Panc1 (cell line): ENCODE results near the gene VEGFA. TPM values are rescaled to one million over a fixed set of nuclear protein-coding genes. Genes with fewer than 3 reads are reported as not detected.

Source experiments
- ATAC-seq: fragments of 200-7000 bp; cut with Tn5 transposase; 2 replicates; pipeline ENCODE4 v1.9.1; 2020; ENCODE audit warnings: mild to moderate bottlenecking, moderate library complexity
- BruUV-seq: library from RNA; stranded (reverse); fragments of 400-500 nt; replicated peaks from 2 replicates; lab custom pipeline; 2021; lab: Mats Ljungman, UMichigan
- CTCF ChIA-PET: fragments of 300-600 bp; sonication (Branson Sonifier 250); formaldehyde crosslinking; loops from one replicate; lab custom pipeline; 2022; ENCODE audit warnings: antibody characterized with exemption; lab: Charles Lee
- POLR2A ChIA-PET: fragments of 300-600 bp; sonication (Branson Sonifier 250); formaldehyde crosslinking; loops from one replicate; lab custom pipeline; 2022; ENCODE audit warnings: antibody characterized with exemption; lab: Charles Lee
- DNase-seq: peaks from one replicate; pipeline ENCODE4 v3.0.0-alpha.2; 2010; ENCODE audit warnings: low read depth, low spot score
- H3K27ac ChIP-seq: 2 replicates; pipeline ENCODE4 v1.5.1; 2011; ENCODE audit warnings: mild to moderate bottlenecking, low read length, inconsistent platforms
- H3K27me3 ChIP-seq: fragments of 200-500 bp; sonication (Bioruptor generic); 2 replicates; pipeline ENCODE4 v1.6.0; 2014; ENCODE audit warnings: low read length, inconsistent platforms; ENCODE audit not compliant: control insufficient read depth, insufficient read depth
- H3K36me3 ChIP-seq: fragments of 200-500 bp; sonication (Bioruptor generic); 2 replicates; pipeline ENCODE4 v1.5.1; 2014; ENCODE audit warnings: inconsistent platforms, mild to moderate bottlenecking, low read length, moderate library complexity; ENCODE audit not compliant: control insufficient read depth, insufficient read depth
- H3K4me1 ChIP-seq: 2 replicates; pipeline ENCODE4 v1.5.1; 2011; ENCODE audit warnings: inconsistent platforms, mild to moderate bottlenecking, low read length, moderate library complexity; ENCODE audit not compliant: control insufficient read depth, insufficient read depth
- H3K4me3 ChIP-seq, 2 experiments: 2 replicates each; pipeline ENCODE4 v1.5.1; 2011 to 2012; ENCODE audit warnings: low read depth in 2 of 2, low read length in 2 of 2, mild to moderate bottlenecking in 2 of 2, inconsistent platforms in 1 of 2, moderate library complexity in 1 of 2
- H3K9me3 ChIP-seq: fragments of 200-500 bp; sonication (Bioruptor generic); 2 replicates; pipeline ENCODE4 v1.5.1; 2014; ENCODE audit warnings: low read depth, mild to moderate bottlenecking, inconsistent platforms, low read length, moderate library complexity; ENCODE audit not compliant: control insufficient read depth, insufficient read depth
- CTCF ChIP-seq: fragments of 450-650 bp; IDR thresholded peaks from 2 replicates; pipeline ENCODE4 v1.5.1; 2017; ENCODE audit warnings: mild to moderate bottlenecking
- POLR2AphosphoS5 ChIP-seq: IDR thresholded peaks from 2 replicates; pipeline ENCODE4 v1.6.1; 2012; ENCODE audit warnings: mild to moderate bottlenecking, low read depth, low read length, moderate library complexity
- REST ChIP-seq, 2 experiments: IDR thresholded peaks; 2 replicates each; pipeline ENCODE4 v1.6.1; 2011 to 2012; ENCODE audit warnings: low read depth in 2 of 2, control low read depth in 1 of 2, low read length in 1 of 2, mild to moderate bottlenecking in 1 of 2, moderate library complexity in 1 of 2; ENCODE audit not compliant: insufficient read depth in 1 of 2
- SIN3A ChIP-seq: IDR thresholded peaks from 2 replicates; pipeline ENCODE4 v1.6.1; 2012; ENCODE audit warnings: low read depth, mild to moderate bottlenecking, low read length, moderate library complexity, borderline replicate concordance; ENCODE audit not compliant: insufficient read depth
- TCF7L2 ChIP-seq: IDR thresholded peaks from 2 replicates; pipeline ENCODE4 v1.6.1; 2011; ENCODE audit warnings: mild to moderate bottlenecking, low read depth, low read length, inconsistent platforms
- in situ Hi-C: cut with HindIII; loops from 2 replicates; pipeline ENCODE4 v1.10.0; 2016; ENCODE audit warnings: low sequenced_read_pairs, low pct_unique_long_range_greater_than_20kb
- intact Hi-C: fragments of 100-400 bp; cut with micrococcal nuclease; formaldehyde crosslinking; loops from one replicate; pipeline ENCODE4 v1.10.0; 2022; ENCODE audit not compliant: unreplicated experiment
- total RNA-seq: library from RNA; stranded (reverse); gene quantifications from one replicate; pipeline ENCODE4 v1.2.1, GENCODE V29; 2021; ENCODE audit not compliant: unreplicated experiment

Gene VEGFA
- total RNA-seq, 1 experiment from 2014 or later = 98.7 TPM

DNA sequence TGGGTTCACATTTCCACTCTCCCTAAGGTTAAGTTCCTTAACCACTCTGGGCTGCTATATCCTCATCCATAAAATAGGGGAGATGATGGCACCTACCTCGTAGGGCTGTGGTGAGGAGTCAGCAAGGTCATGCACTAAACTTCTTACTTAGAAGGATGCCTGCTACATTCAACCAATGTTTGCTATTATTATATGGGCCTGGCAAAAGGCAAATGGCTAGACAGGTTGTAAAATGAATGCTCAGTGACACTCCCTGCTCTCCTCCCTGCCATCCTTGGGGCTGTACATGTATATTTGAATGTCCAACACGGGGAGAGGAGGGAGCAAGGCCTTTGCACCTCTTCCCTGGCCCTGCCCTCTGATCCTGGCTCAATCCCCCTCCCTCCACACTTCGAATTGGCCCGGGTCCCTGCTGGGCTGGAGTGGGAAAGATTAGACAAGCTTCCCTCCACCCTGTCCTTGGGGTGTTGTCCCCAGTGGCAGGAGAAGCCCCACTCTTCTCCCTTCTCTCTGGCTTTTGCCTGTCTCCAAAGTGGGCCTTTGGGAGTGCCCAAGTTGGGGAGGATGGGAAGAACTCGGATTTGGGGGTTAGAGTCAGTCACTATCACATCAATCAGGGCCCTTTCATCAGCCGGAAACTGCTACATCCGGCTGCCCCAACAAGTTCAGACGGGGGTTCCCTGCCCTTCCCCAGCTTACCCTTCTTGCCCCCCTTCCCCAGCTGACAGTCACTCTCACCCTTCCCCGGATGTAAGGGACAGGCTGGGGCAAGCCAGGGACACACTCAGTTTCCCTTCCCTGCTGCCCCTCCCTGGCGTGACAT lies 36.3 kb upstream of the VEGFA start:
- CTCF ChIA-PET = no interaction called here
- ATAC-seq (no peak), DNase-seq (no peak)
- Histone ChIP-seq H3K27ac (no peak overlapping the region), H3K36me3 (no peaks in the 10 kb centered on the region), H3K9me3 (peaks cover 11% of the 10 kb centered on the region), H3K4me1 (no peaks in the 10 kb centered on the region), H3K4me3 (no peak overlapping the region), H3K27me3 (no peaks in the 10 kb centered on the region)
- intact Hi-C loops = no loop called here
- in situ Hi-C loops = loop anchor here (5.0 kb wide), 1 partner anchor 46 kb away; the partner anchor contains the start of gene MRPS18A
- no peak for TF ChIP-seq CTCF
- no peak for TF ChIP-seq REST (IDR thresholded peaks at IDR 0.05; ENCODE audit: insufficient read depth in 1 of 2, low read depth in 2 of 2, low read length in 1 of 2)
- TF ChIP-seq POLR2AphosphoS5 = no peak
- no peak for TF ChIP-seq TCF7L2
- TF ChIP-seq SIN3A = no peak
- POLR2A ChIA-PET = no interaction called here
- no TSS peak for BruUV-seq

GRCh38 chr6:43734294-43734665 lies 35.7 kb upstream of the VEGFA start:
- POLR2A ChIA-PET = no interaction called here
- Histone ChIP-seq H3K27ac (no peak overlapping the region), H3K4me3 (no peak overlapping the region), H3K27me3 (no peaks in the 10 kb centered on the region), H3K36me3 (no peaks in the 10 kb centered on the region), H3K9me3 (peaks cover 11% of the 10 kb centered on the region), H3K4me1 (no peaks in the 10 kb centered on the region)
- CTCF ChIA-PET = no interaction called here
- ATAC-seq (no peak), DNase-seq (no peak)
- in situ Hi-C loops (loop anchor here (5.0 kb wide), 1 partner anchor 47 kb away; the partner anchor contains the start of gene MRPS18A), intact Hi-C loops (no loop called here)
- no TSS peak for BruUV-seq
- TF ChIP-seq CTCF (no peak), REST (IDR thresholded peaks at IDR 0.05; ENCODE audit: insufficient read depth in 1 of 2, low read depth in 2 of 2, low read length in 1 of 2) (no peak), TCF7L2 (no peak), SIN3A (no peak), POLR2AphosphoS5 (no peak)
